Adrenal gland (tissue), 12 donors: ENCODE measurements around the gene RASSF10. TPM values are rescaled to one million over a fixed set of nuclear protein-coding genes. Genes with fewer than 3 reads are reported as not detected.

ENCODE experiments used
- DNase-seq, 7 donors: peaks; one replicate each; pipeline ENCODE4 v3.0.0-alpha.2; 2019 to 2020
- H3K27ac ChIP-seq, 5 donors: fragments of 200-600 bp; sonication (generic) in 4 of 5; 1 replicate in 3 of 5; 2 replicates in 2 of 5; pipeline versions ENCODE4 v1.5.1 to v1.8.0; 2016 to 2020; ENCODE audit warnings: mild to moderate bottlenecking in 1 of 5
- H3K27me3 ChIP-seq: fragments of 200-600 bp; 2 replicates; pipeline ENCODE4 v1.8.0; 2021
- H3K36me3 ChIP-seq, 2 donors: fragments of 200-600 bp; replicated peaks in 1 of 2; 1 replicate in 1 of 2; 2 replicates in 1 of 2; pipeline versions ENCODE4 v1.5.1 to v1.8.0; 2018 to 2022
- H3K4me1 ChIP-seq, 2 donors: fragments of 200-600 bp; replicated peaks in 1 of 2; 1 replicate in 1 of 2; 2 replicates in 1 of 2; pipeline versions ENCODE4 v1.5.1 to v1.8.0; 2018 to 2021
- H3K4me3 ChIP-seq, 4 donors: fragments of 200-600 bp; sonication (generic) in 3 of 4; one replicate each; pipeline ENCODE4 v1.5.1; 2016 to 2018
- H3K9me3 ChIP-seq, 3 donors: fragments of 200-600 bp; sonication (generic) in 1 of 3; replicated peaks in 1 of 3; 1 replicate in 2 of 3; 2 replicates in 1 of 3; pipeline versions ENCODE4 v1.5.1 to v1.8.0; 2016 to 2021
- POLR2A ChIP-seq, 2 donors: fragments of 450-650 bp; IDR thresholded peaks; one replicate each; pipeline ENCODE4 v1.6.1; 2017; ENCODE audit warnings: antibody characterized with exemption in 2 of 2, mild to moderate bottlenecking in 2 of 2, moderate library complexity in 1 of 2
- WGBS, 4 donors: extraction: QIAGEN DNeasy Blood & Tissue Kit in 2 of 4; methylation state at CpG; one replicate each; pipeline versions ENCODE4 v1.1.5 to v1.1.7; 2013 to 2017; 5-methylcytosine and 5-hydroxymethylcytosine counted together
- intact Hi-C, 2 donors: fragments of 100-400 bp; cut with DNase I; formaldehyde crosslinking; loops; one replicate each; pipeline versions ENCODE4 v1.14.1 to v1.15.0; 2022 to 2023
- polyA plus RNA-seq, 3 donors: library from polyadenylated mRNA; stranded (reverse); fragments of 200-250 nt in 2 of 3; fragments of 350-450 nt in 1 of 3; fragmentation: Illumina TruSeq in 1 of 3; extraction: RNeasy Lipid Tissue Mini Kit (QIAGEN cat#74804) in 1 of 3; gene quantifications; one replicate each; pipeline ENCODE4 v1.2.3, GENCODE V29; 2013 to 2014
- total RNA-seq, 9 donors: library from RNA; depleted of rRNA in 4 of 9; stranded (reverse); fragments of >200 nt in 4 of 9; fragments of 120-200 nt in 1 of 9; fragmentation: NEBNext Ultra II Directional in 1 of 9; extraction: Animal tissue kit (Norgen Biotek cat#: 25700) in 1 of 9; gene quantifications; one replicate each; pipeline versions ENCODE4 v1.1.0 to v1.2.4, GENCODE V29; 2013 to 2023
- TF ChIP-seq, protein P1 (sequence below), 6 experiments: fragments of 450-650 bp in 4 of 6; fragments of 200-600 bp in 2 of 6; sonication (generic) in 1 of 6; IDR thresholded peaks; 1 replicate in 5 of 6; 2 replicates in 1 of 6; pipeline versions ENCODE4 v1.5.1 to v1.8.0; 2016 to 2021; ENCODE audit warnings: antibody characterized with exemption in 6 of 6, mild to moderate bottlenecking in 2 of 6, moderate library complexity in 1 of 6
- donor health status: healthy with polysubstance abuse.
- donor health status: Bipolar disorder and iron deficiency.
- donor health status: DM: yes; HTN: yes; CAD: no.
- donor health status: DM: no; HTN: no; CAD: no.
- donor health status: DM: no; HTN: no; CAD: no.
- donor health status: DM: yes; HTN: yes; CAD: no.

The RASSF10 gene
- total and polyA plus RNA-seq, 12 donors = 0.07 TPM; not detected in 11

DNA sequence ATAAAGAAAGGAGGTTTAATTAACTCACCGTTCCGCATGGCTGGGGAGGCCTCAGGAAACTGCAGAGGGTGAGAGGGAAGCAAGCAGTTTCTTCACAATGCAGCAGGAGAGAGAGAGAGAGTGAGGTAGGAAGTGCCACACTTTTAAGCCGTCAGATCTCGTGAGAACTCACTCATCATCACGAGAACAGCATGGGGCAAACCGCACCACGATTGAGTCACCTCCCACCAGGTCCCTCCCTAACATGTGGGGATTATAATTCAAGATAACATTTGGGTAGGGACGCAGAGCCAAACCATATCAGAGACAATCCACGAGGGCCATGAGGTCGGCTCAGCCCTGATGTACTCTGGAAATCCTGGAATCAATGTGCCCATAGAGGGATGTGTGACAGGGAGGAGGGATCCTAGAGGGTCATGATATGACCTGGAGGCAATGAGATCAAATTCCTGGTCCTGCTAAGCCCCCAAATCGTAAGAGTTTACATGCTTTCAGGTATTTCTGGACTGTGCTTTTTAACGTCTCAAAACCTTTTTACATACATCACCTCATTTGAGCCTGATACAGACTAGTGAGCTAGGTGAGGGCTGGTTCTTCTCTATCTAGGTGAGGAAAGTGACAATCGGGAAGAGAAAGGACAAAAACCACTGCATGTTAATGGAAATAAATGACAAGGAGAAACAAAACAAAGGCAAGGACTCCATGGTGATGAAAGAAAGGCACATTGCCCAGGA is 19.5 kb upstream of the RASSF10 start:
- no peak for TF ChIP-seq POLR2A (IDR thresholded peaks at IDR 0.05)
- TF ChIP-seq, protein P1, sequence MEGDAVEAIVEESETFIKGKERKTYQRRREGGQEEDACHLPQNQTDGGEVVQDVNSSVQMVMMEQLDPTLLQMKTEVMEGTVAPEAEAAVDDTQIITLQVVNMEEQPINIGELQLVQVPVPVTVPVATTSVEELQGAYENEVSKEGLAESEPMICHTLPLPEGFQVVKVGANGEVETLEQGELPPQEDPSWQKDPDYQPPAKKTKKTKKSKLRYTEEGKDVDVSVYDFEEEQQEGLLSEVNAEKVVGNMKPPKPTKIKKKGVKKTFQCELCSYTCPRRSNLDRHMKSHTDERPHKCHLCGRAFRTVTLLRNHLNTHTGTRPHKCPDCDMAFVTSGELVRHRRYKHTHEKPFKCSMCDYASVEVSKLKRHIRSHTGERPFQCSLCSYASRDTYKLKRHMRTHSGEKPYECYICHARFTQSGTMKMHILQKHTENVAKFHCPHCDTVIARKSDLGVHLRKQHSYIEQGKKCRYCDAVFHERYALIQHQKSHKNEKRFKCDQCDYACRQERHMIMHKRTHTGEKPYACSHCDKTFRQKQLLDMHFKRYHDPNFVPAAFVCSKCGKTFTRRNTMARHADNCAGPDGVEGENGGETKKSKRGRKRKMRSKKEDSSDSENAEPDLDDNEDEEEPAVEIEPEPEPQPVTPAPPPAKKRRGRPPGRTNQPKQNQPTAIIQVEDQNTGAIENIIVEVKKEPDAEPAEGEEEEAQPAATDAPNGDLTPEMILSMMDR (IDR thresholded peaks at IDR 0.05) = no peak
- Histone ChIP-seq H3K27me3 (no peaks in the 10 kb centered on the region), H3K36me3 (no peaks in the 10 kb centered on the region), H3K4me3 (no peak overlapping the region), H3K9me3 (no peaks in the 10 kb centered on the region), H3K4me1 (no peaks in the 10 kb centered on the region), H3K27ac (no peak overlapping the region)
- 64 to 71% (median 69%) methylated on average over 13 of the region's 13 CpGs for WGBS, 4 donors
- DNase-seq = no peak
- intact Hi-C loops = no loop called here

DNA sequence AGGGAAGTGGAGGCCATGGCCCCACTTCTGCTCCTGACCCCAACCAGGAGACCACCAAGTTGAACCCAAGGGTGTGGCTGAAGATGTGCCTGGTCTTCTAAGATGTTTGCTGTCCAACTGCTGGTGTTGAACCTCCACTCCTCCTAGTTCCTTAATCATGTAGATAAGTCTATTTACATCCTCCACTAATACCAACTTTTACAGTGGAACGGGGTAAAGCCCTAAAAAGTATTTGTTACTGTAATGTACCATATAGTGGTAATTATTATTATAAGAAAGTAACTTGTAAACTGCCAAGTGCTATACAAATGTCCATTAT is 19.0 kb upstream of the RASSF10 start:
- no peak for TF ChIP-seq POLR2A (IDR thresholded peaks at IDR 0.05)
- TF ChIP-seq, protein P1 (IDR thresholded peaks at IDR 0.05) = no peak
- no peak overlapping the region for H3K27ac ChIP-seq
- DNase-seq = no peak
- 68 to 85% (median 77%) methylated on average over 1 of the region's 1 CpG for WGBS, 4 donors
- H3K36me3 ChIP-seq = no peaks in the 10 kb centered on the region
- no peak overlapping the region for H3K4me3 ChIP-seq
- H3K27me3 ChIP-seq = no peaks in the 10 kb centered on the region
- no peaks in the 10 kb centered on the region for H3K9me3 ChIP-seq
- no peaks in the 10 kb centered on the region for H3K4me1 ChIP-seq
- intact Hi-C loops = no loop called here

GRCh38 chr11:12991426-12991825 is 17.7 kb upstream of the RASSF10 start:
- H3K4me1 ChIP-seq = no peaks in the 10 kb centered on the region
- no peak for DNase-seq
- 59 to 84% (median 74%) methylated on average over 1 of the region's 1 CpG for WGBS, 4 donors
- no peaks in the 10 kb centered on the region for H3K27me3 ChIP-seq
- no peak for TF ChIP-seq POLR2A (IDR thresholded peaks at IDR 0.05)
- TF ChIP-seq, protein P1 (IDR thresholded peaks at IDR 0.05) = no peak
- no peaks in the 10 kb centered on the region for H3K9me3 ChIP-seq
- H3K4me3 ChIP-seq = no peak overlapping the region
- intact Hi-C loops = no loop called here
- H3K27ac ChIP-seq = no peak overlapping the region
- no peaks in the 10 kb centered on the region for H3K36me3 ChIP-seq

DNA sequence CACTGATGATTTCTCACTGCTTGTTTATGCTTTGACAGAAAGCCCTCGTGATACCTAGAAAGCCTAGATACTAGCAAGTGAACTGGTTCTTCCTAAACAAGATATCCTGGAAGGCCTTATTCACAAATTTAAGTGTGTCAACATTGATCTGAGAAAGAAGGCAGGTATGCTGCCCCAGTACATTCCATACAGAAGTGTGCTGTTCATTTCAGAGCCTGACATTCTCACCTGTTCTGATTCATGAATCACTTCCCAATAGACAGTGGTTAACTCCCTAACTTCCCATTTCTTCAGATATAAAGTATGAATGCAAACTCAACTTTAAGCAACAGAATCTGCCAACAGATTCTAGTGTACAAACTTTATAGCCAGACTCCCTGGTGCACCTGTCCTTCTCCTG is 15.5 kb upstream of the RASSF10 start:
- 63 to 86% (median 65%) methylated on average over 1 of the region's 1 CpG for WGBS, 4 donors
- TF ChIP-seq, protein P1 (IDR thresholded peaks at IDR 0.05) = no peak
- Histone ChIP-seq H3K4me1 (no peaks in the 10 kb centered on the region), H3K4me3 (no peak overlapping the region), H3K9me3 (no peaks in the 10 kb centered on the region), H3K27ac (no peak overlapping the region), H3K27me3 (no peaks in the 10 kb centered on the region), H3K36me3 (no peaks in the 10 kb centered on the region)
- intact Hi-C loops = no loop called here
- DNase-seq = no peak
